Esophagus squamous epithelium (tissue), 4 donors: ENCODE results near the gene ASL.

Experiments
- POLR2A ChIP-seq, 4 donors: fragments of 450-650 bp; IDR thresholded peaks; one replicate each; pipeline ENCODE4 v1.6.1; 2017; ENCODE audit warnings: antibody characterized with exemption in 4 of 4, mild to moderate bottlenecking in 4 of 4, moderate library complexity in 3 of 4
- TF ChIP-seq, protein P1 (sequence below), 6 experiments: fragments of 450-650 bp in 4 of 6; fragments of 200-600 bp in 2 of 6; sonication (generic) in 2 of 6; IDR thresholded peaks; one replicate each; pipeline ENCODE4 v1.5.1; 2016 to 2019; ENCODE audit warnings: antibody characterized with exemption in 6 of 6, mild to moderate bottlenecking in 4 of 6, moderate library complexity in 4 of 6

DNA sequence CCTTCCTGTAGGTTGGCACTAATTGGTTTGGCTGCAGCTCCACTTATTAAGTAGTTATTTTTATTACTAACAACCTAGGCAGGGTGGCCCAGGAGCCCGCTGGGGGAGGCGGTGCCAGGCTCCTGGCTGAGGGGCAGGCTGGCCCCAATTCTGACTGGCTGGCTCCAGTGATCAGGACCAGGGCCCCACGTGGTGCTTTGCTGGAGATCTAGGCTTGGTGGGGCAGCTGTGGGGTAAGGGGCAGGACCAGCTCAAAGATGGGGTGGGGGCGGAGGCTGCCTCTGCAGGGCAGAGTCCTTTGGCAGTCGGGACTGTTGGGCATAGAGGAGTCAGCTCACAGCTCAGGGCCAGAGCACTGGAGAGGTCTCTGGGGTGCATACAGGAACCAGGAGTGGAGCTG, 2.4 kb downstream of the ASL start:
- TF ChIP-seq, protein P1, sequence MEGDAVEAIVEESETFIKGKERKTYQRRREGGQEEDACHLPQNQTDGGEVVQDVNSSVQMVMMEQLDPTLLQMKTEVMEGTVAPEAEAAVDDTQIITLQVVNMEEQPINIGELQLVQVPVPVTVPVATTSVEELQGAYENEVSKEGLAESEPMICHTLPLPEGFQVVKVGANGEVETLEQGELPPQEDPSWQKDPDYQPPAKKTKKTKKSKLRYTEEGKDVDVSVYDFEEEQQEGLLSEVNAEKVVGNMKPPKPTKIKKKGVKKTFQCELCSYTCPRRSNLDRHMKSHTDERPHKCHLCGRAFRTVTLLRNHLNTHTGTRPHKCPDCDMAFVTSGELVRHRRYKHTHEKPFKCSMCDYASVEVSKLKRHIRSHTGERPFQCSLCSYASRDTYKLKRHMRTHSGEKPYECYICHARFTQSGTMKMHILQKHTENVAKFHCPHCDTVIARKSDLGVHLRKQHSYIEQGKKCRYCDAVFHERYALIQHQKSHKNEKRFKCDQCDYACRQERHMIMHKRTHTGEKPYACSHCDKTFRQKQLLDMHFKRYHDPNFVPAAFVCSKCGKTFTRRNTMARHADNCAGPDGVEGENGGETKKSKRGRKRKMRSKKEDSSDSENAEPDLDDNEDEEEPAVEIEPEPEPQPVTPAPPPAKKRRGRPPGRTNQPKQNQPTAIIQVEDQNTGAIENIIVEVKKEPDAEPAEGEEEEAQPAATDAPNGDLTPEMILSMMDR (IDR thresholded peaks at IDR 0.05), result no peak
- TF ChIP-seq POLR2A (IDR thresholded peaks at IDR 0.05), result no peak
